ENCODE measurements around the gene FER1L5. TPM values are rescaled to one million over a fixed set of nuclear protein-coding genes. Genes with fewer than 3 reads are reported as not detected.

The FER1L5 gene
- total RNA-seq, 1 experiment from 2014 or later, result 0.91 TPM

DNA sequence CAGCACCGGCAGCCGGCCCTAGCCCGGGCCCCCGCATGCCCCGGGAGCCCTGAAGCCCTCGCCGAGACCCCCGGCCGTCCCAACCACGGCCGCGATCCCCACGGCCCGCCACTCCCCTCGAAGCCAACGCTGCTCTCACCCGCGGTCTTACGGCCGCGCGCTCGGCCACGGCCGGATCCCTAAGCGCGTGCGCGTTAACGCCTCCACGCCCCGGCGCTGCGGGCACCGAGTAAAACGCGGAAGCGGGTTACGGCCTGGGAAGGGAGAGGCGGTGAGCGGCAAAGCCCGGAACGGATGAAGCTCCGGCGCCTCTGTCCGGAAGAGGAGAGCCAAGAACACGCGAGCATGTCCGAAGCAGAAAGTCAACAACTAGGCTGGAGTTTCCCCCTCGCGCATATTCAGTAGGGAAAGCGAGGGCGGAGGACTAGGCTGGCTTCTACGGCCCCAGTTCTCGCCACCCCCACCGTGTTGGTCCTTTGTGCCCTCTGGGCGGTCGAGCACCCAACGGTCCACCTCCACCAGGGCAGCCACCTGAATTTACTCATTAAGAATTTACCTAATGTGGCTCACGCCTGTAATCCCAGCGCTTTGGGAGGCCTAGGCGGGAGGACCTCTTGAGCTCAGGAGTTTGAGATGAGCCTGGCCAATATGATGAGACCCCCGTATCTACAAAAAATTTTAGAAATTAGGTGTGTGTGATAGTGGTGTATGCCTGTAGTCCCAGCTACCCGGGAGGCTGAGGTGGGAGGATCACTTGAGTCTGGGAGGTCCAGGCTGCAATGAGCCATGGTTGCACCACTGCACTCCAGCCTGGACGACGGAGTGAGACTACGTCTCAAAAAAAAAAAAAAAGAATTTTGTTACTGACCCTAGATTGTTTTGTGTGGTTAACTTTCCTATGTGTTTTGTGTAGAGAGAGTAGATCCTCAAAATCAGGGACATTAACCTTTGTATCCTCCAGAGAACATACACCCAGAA lies 4.1 kb upstream of the FER1L5 start, which contains the start of gene KANSL3:
Gene KANSL3, minus strand, starts transcription at position 169 of the 978 bp plus-strand sequence. CDS start 1,177 bp downstream, outside the sequence.
- Histone ChIP-seq H3K36me3 (ENCODE audit: control insufficient read depth in 1 of 2, insufficient read depth in 2 of 2, low read length in 2 of 2) (peaks cover 9 to 11% of the 10 kb centered on the region in 2 experiments), H3K79me2 (ENCODE audit: insufficient read depth, low read length) (peaks cover 41% of the 10 kb centered on the region), H4K20me1 (ENCODE audit: insufficient read depth) (no peaks in the 10 kb centered on the region), H3K9me3 (ENCODE audit: control insufficient read depth in 1 of 2, insufficient read depth in 1 of 2, low read depth in 1 of 2, low read length in 2 of 2) (no peaks in the 10 kb centered on the region), H3K4me1 (ENCODE audit: control insufficient read depth in 1 of 2, insufficient read depth in 2 of 2, low read length in 2 of 2) (peaks cover 11 to 32% of the 10 kb centered on the region in 2 experiments; a peak in 3 of 4 replicates), H3K9ac (ENCODE audit: low read length) (peak within 1 kb of the TSS; percentile 91), H3K27me3 (ENCODE audit: insufficient read depth, low read length) (no peaks in the 10 kb centered on the region), H3K27ac (ENCODE audit: low read depth, low read length) (peak within 1 kb of the TSS; percentile 73), H3K4me3 (replicated peaks in 1 of 2; ENCODE audit: low read depth in 1 of 2, low read length in 2 of 2) (peak within 1 kb of the TSS; percentile 71 to 78), H3K9me2 (ENCODE audit: insufficient read depth) (no peaks in the 10 kb centered on the region), H3K4me2 (ENCODE audit: low read length) (peak within 1 kb of the TSS; percentile 77), H2AFZ (ENCODE audit: low read depth, low read length, poor library complexity, severe bottlenecking) (no peak within 1 kb of the TSS)
- BruUV-seq (replicated peaks), result no TSS peak
- DNase-seq (ENCODE audit: low read depth, low spot score), result peak; percentile 85
- ChIA-PET POLR2A (no interaction called here), CTCF (interaction anchor here (1.2 kb wide), 1 partner anchor 220 kb away, joined by 3 read pairs; the partner anchor contains the start of gene ANKRD39), RAD21 (ENCODE audit: low non-redundant PET in 1 of 2, low total read pairs in 2 of 2, uncharacterized antibody in 2 of 2, unreplicated experiment in 2 of 2) (no interaction called here)
- intact Hi-C loops (cut with micrococcal nuclease), result loop anchor here (10.0 kb wide), 1 partner anchor 126 kb away; the partner anchor contains the start of gene CNNM4
- peak; percentile 80 for ATAC-seq
- TF ChIP-seq FOSL1 (IDR thresholded peaks at IDR 0.05; ENCODE audit: low read depth), result no peak
- peak; percentile 39; the same call in 1 of the 2 replicates for TF ChIP-seq SRF (IDR thresholded peaks at IDR 0.05; ENCODE audit: low read depth)
- TF ChIP-seq ELF1 (IDR thresholded peaks at IDR 0.05; ENCODE audit: borderline replicate concordance, low read depth), result peak; percentile 46; the same call in 1 of the 2 replicates
- TF ChIP-seq, protein P1, sequence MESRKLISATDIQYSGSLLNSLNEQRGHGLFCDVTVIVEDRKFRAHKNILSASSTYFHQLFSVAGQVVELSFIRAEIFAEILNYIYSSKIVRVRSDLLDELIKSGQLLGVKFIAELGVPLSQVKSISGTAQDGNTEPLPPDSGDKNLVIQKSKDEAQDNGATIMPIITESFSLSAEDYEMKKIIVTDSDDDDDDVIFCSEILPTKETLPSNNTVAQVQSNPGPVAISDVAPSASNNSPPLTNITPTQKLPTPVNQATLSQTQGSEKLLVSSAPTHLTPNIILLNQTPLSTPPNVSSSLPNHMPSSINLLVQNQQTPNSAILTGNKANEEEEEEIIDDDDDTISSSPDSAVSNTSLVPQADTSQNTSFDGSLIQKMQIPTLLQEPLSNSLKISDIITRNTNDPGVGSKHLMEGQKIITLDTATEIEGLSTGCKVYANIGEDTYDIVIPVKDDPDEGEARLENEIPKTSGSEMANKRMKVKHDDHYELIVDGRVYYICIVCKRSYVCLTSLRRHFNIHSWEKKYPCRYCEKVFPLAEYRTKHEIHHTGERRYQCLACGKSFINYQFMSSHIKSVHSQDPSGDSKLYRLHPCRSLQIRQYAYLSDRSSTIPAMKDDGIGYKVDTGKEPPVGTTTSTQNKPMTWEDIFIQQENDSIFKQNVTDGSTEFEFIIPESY (IDR thresholded peaks at IDR 0.05; ENCODE audit: extremely low read depth, insufficient replicate concordance, low read length), result peak; percentile 19
- TF ChIP-seq RAD21 (IDR thresholded peaks at IDR 0.05; ENCODE audit: low read depth), result no peak
- TF ChIP-seq, protein P2, sequence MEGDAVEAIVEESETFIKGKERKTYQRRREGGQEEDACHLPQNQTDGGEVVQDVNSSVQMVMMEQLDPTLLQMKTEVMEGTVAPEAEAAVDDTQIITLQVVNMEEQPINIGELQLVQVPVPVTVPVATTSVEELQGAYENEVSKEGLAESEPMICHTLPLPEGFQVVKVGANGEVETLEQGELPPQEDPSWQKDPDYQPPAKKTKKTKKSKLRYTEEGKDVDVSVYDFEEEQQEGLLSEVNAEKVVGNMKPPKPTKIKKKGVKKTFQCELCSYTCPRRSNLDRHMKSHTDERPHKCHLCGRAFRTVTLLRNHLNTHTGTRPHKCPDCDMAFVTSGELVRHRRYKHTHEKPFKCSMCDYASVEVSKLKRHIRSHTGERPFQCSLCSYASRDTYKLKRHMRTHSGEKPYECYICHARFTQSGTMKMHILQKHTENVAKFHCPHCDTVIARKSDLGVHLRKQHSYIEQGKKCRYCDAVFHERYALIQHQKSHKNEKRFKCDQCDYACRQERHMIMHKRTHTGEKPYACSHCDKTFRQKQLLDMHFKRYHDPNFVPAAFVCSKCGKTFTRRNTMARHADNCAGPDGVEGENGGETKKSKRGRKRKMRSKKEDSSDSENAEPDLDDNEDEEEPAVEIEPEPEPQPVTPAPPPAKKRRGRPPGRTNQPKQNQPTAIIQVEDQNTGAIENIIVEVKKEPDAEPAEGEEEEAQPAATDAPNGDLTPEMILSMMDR (IDR thresholded peaks at IDR 0.05 in 2 of 3, conservative IDR thresholded peaks at IDR 0.05 in 1 of 3; ENCODE audit: borderline replicate concordance in 1 of 3, insufficient read depth in 1 of 3, low read depth in 2 of 3, low read length in 2 of 3), result no peak
- TF ChIP-seq, protein P3, sequence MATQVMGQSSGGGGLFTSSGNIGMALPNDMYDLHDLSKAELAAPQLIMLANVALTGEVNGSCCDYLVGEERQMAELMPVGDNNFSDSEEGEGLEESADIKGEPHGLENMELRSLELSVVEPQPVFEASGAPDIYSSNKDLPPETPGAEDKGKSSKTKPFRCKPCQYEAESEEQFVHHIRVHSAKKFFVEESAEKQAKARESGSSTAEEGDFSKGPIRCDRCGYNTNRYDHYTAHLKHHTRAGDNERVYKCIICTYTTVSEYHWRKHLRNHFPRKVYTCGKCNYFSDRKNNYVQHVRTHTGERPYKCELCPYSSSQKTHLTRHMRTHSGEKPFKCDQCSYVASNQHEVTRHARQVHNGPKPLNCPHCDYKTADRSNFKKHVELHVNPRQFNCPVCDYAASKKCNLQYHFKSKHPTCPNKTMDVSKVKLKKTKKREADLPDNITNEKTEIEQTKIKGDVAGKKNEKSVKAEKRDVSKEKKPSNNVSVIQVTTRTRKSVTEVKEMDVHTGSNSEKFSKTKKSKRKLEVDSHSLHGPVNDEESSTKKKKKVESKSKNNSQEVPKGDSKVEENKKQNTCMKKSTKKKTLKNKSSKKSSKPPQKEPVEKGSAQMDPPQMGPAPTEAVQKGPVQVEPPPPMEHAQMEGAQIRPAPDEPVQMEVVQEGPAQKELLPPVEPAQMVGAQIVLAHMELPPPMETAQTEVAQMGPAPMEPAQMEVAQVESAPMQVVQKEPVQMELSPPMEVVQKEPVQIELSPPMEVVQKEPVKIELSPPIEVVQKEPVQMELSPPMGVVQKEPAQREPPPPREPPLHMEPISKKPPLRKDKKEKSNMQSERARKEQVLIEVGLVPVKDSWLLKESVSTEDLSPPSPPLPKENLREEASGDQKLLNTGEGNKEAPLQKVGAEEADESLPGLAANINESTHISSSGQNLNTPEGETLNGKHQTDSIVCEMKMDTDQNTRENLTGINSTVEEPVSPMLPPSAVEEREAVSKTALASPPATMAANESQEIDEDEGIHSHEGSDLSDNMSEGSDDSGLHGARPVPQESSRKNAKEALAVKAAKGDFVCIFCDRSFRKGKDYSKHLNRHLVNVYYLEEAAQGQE (IDR thresholded peaks at IDR 0.05; ENCODE audit: low read depth), result no peak
- TF ChIP-seq POLR2AphosphoS5 (IDR thresholded peaks at IDR 0.05; ENCODE audit: low read depth, low read length), result peak; percentile 94
- TF ChIP-seq YY1 (IDR thresholded peaks at IDR 0.05; ENCODE audit: extremely low read depth, insufficient replicate concordance, low read depth, low read length), result peak; percentile 88
- TF ChIP-seq EZH2 (IDR thresholded peaks at IDR 0.05), result no peak
- peak; percentile 100 for TF ChIP-seq SP1 (IDR thresholded peaks at IDR 0.05; ENCODE audit: low read depth)
- TF ChIP-seq, protein P4, sequence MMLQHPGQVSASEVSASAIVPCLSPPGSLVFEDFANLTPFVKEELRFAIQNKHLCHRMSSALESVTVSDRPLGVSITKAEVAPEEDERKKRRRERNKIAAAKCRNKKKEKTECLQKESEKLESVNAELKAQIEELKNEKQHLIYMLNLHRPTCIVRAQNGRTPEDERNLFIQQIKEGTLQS (IDR thresholded peaks at IDR 0.05), result no peak
- TF ChIP-seq, protein P5, sequence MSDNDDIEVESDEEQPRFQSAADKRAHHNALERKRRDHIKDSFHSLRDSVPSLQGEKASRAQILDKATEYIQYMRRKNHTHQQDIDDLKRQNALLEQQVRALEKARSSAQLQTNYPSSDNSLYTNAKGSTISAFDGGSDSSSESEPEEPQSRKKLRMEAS (IDR thresholded peaks at IDR 0.05), result peak; percentile 81
- TF ChIP-seq TCF7L2 (IDR thresholded peaks at IDR 0.05; ENCODE audit: borderline replicate concordance, extremely low read depth, insufficient read depth, insufficient read length), result peak; percentile 42
- TF ChIP-seq CEBPB (IDR thresholded peaks at IDR 0.05; ENCODE audit: low read depth), result no peak
- TF ChIP-seq EZH2phosphoT487 (IDR thresholded peaks at IDR 0.05; ENCODE audit: borderline replicate concordance), result no peak
